ENCODE data around the gene C10orf53.

- TF ChIP-seq CTCF (IDR thresholded peaks at IDR 0.05; ENCODE audit: poor library complexity) (no peak), EZH2phosphoT487 (IDR thresholded peaks at IDR 0.05; ENCODE audit: low read depth, severe bottlenecking, unreplicated experiment) (no peak)
Observed at GRCh38 chr10:49664006-49664841, 15.2 kb upstream of the C10orf53 start.

All from hepatocyte (in vitro differentiated cells).